ENCODE measurements around the gene PCSK1N.
"Not testable (repeated sequence)": the region's sequence is repeated elsewhere in the genome, so short reads cannot be mapped to it uniquely, and the experiment has no call there.

DNA sequence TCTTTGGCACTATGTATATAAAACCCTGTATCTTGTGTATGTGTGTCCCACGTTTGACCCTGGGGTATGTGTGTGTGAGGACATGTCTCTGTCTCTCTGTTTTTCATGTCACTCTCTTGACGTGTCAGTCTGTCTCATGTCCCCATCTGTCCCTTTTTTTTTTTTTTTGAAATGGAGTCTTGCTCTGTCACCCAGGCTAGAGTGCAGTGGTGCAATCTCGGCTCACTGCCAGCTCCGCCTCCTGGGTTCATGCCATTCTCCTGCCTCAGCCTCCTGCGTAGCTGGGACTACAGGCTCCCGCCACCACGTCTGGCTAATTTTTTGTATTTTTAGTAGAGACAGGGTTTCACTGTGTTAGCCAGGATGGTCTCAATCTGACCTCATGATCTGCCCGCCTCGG, 16.0 kb downstream of the PCSK1N start:
- TF ChIP-seq, protein P1, sequence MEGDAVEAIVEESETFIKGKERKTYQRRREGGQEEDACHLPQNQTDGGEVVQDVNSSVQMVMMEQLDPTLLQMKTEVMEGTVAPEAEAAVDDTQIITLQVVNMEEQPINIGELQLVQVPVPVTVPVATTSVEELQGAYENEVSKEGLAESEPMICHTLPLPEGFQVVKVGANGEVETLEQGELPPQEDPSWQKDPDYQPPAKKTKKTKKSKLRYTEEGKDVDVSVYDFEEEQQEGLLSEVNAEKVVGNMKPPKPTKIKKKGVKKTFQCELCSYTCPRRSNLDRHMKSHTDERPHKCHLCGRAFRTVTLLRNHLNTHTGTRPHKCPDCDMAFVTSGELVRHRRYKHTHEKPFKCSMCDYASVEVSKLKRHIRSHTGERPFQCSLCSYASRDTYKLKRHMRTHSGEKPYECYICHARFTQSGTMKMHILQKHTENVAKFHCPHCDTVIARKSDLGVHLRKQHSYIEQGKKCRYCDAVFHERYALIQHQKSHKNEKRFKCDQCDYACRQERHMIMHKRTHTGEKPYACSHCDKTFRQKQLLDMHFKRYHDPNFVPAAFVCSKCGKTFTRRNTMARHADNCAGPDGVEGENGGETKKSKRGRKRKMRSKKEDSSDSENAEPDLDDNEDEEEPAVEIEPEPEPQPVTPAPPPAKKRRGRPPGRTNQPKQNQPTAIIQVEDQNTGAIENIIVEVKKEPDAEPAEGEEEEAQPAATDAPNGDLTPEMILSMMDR (conservative IDR thresholded peaks at IDR 0.05; ENCODE audit: low read length): not testable (repeated sequence)
- TF ChIP-seq EZH2phosphoT487 (IDR thresholded peaks at IDR 0.05; ENCODE audit: borderline replicate concordance, low read depth, low read length): not testable (repeated sequence)
